Thymus (tissue), 11 donors: Measurements from ENCODE around the gene SLC25A12. TPM values are rescaled to one million over a fixed set of nuclear protein-coding genes. Genes with fewer than 3 reads are reported as not detected.

Experiments
- DNase-seq, 9 donors: peaks; one replicate each; pipeline ENCODE4 v3.0.0-alpha.2; 2013; ENCODE audit warnings: low spot score in 9 of 9, low read depth in 6 of 9, missing footprints in 1 of 9
- H3K27ac ChIP-seq, 2 donors: one replicate each; pipeline ENCODE4 v1.5.1; 2013; ENCODE audit warnings: control low read depth in 1 of 2, low read depth in 1 of 2, low read length in 1 of 2, mild to moderate bottlenecking in 1 of 2, moderate library complexity in 1 of 2
- H3K27me3 ChIP-seq, 2 donors: one replicate each; pipeline ENCODE4 v1.5.1; 2013; ENCODE audit warnings: low read length in 1 of 2; ENCODE audit not compliant: control insufficient read depth in 2 of 2, insufficient read depth in 1 of 2
- H3K36me3 ChIP-seq, 2 donors: one replicate each; pipeline ENCODE4 v1.5.1; 2013; ENCODE audit warnings: low read length in 1 of 2, mild to moderate bottlenecking in 1 of 2, moderate library complexity in 1 of 2; ENCODE audit not compliant: control insufficient read depth in 2 of 2, insufficient read depth in 2 of 2
- H3K4me1 ChIP-seq, 2 donors: one replicate each; pipeline ENCODE4 v1.5.1; 2013; ENCODE audit warnings: low read length in 2 of 2; ENCODE audit not compliant: control insufficient read depth in 2 of 2, insufficient read depth in 2 of 2
- H3K4me3 ChIP-seq, 2 donors: one replicate each; pipeline ENCODE4 v1.5.1; 2013; ENCODE audit warnings: low read length in 2 of 2, control low read depth in 1 of 2, mild to moderate bottlenecking in 1 of 2
- H3K9me3 ChIP-seq, 2 donors: one replicate each; pipeline ENCODE4 v1.5.1; 2013; ENCODE audit warnings: low read length in 1 of 2, mild to moderate bottlenecking in 1 of 2; ENCODE audit not compliant: control insufficient read depth in 2 of 2, insufficient read depth in 1 of 2
- WGBS: extraction: QIAGEN DNeasy Blood & Tissue Kit; methylation state at CpG from one replicate; pipeline ENCODE4 v1.1.7; 2013; 5-methylcytosine and 5-hydroxymethylcytosine counted together
- polyA plus RNA-seq: library from polyadenylated mRNA; stranded (reverse); fragments of 200-250 nt; gene quantifications from one replicate; pipeline ENCODE4 v1.2.3, GENCODE V29; 2013
- total RNA-seq: library from RNA; stranded (reverse); fragments of 120-200 nt; gene quantifications from one replicate; pipeline ENCODE4 v1.2.4, GENCODE V29; 2013
- donor health status: healthy.

SLC25A12 gene
- total and polyA plus RNA-seq, 2 donors: 21.3 to 26.9 TPM

GRCh38 chr2:171807831-171808393 lies 86.1 kb downstream of the SLC25A12 start:
- no peaks in the 10 kb centered on the region for H3K27me3 ChIP-seq
- no peaks in the 10 kb centered on the region for H3K4me1 ChIP-seq
- DNase-seq: no peak
- no peak overlapping the region for H3K4me3 ChIP-seq
- peaks cover 0 to 12% of the 10 kb centered on the region in 2 donors for H3K36me3 ChIP-seq
- no peak overlapping the region for H3K27ac ChIP-seq
- WGBS: 91% methylated on average over 5 of the region's 5 CpGs
- H3K9me3 ChIP-seq: no peaks in the 10 kb centered on the region

GRCh38 chr2:171807119-171807518 lies 86.9 kb downstream of the SLC25A12 start:
- H3K36me3 ChIP-seq: peaks cover 0 to 12% of the 10 kb centered on the region in 2 donors
- no peaks in the 10 kb centered on the region for H3K9me3 ChIP-seq
- H3K27me3 ChIP-seq: no peaks in the 10 kb centered on the region
- H3K27ac ChIP-seq: no peak overlapping the region
- no peak overlapping the region for H3K4me3 ChIP-seq
- DNase-seq: no peak
- WGBS: 53% methylated on average over 3 of the region's 3 CpGs
- H3K4me1 ChIP-seq: no peaks in the 10 kb centered on the region

GRCh38 chr2:171804456-171804855 lies 89.6 kb downstream of the SLC25A12 start:
- Histone ChIP-seq H3K4me3 (no peak overlapping the region), H3K27me3 (no peaks in the 10 kb centered on the region), H3K9me3 (no peaks in the 10 kb centered on the region), H3K27ac (no peak overlapping the region), H3K36me3 (peaks cover 0 to 6% of the 10 kb centered on the region in 2 donors), H3K4me1 (no peaks in the 10 kb centered on the region)
- WGBS: 97% methylated on average over 3 of the region's 3 CpGs
- no peak for DNase-seq

- no peak overlapping the region for H3K27ac ChIP-seq
- 89% methylated on average over 5 of the region's 5 CpGs for WGBS
- H3K36me3 ChIP-seq: peaks cover 0 to 6% of the 10 kb centered on the region in 2 donors
- H3K4me1 ChIP-seq: no peaks in the 10 kb centered on the region
- H3K9me3 ChIP-seq: no peaks in the 10 kb centered on the region
- DNase-seq: no peak
- H3K4me3 ChIP-seq: no peak overlapping the region
- no peaks in the 10 kb centered on the region for H3K27me3 ChIP-seq
Measured at GRCh38 chr2:171803757-171804156, 90.3 kb downstream of the SLC25A12 start.

GRCh38 chr2:171800639-171801038 lies 93.4 kb downstream of the SLC25A12 start:
- no peaks in the 10 kb centered on the region for H3K4me1 ChIP-seq
- H3K27me3 ChIP-seq: no peaks in the 10 kb centered on the region
- no peak for DNase-seq
- peaks cover 0 to 3% of the 10 kb centered on the region in 2 donors for H3K36me3 ChIP-seq
- H3K4me3 ChIP-seq: no peak overlapping the region
- WGBS: 95% methylated on average over 5 of the region's 5 CpGs
- no peaks in the 10 kb centered on the region for H3K9me3 ChIP-seq
- H3K27ac ChIP-seq: no peak overlapping the region

- 66% methylated on average over 6 of the region's 6 CpGs for WGBS
- DNase-seq: no peak
- H3K4me1 ChIP-seq: peaks cover 0 to 12% of the 10 kb centered on the region in 2 donors
Measured at GRCh38 chr2:171798156-171798820, 95.8 kb downstream of the SLC25A12 start.

GRCh38 chr2:171794918-171795317 lies 99.1 kb downstream of the SLC25A12 start:
- H3K27ac ChIP-seq: no peak overlapping the region

More at GRCh38 chr2:171798156-171798820, 95.8 kb downstream of the SLC25A12 start:
- Histone ChIP-seq H3K4me3 (no peak overlapping the region), H3K27ac (no peak overlapping the region), H3K36me3 (peaks cover 0 to 3% of the 10 kb centered on the region in 2 donors), H3K9me3 (no peaks in the 10 kb centered on the region), H3K27me3 (no peaks in the 10 kb centered on the region)

GRCh38 chr2:171793691-171794678 lies 100.1 kb downstream of the SLC25A12 start:
- Histone ChIP-seq H3K36me3 (peaks cover 9 to 20% of the 10 kb centered on the region in 2 donors), H3K27me3 (no peaks in the 10 kb centered on the region), H3K27ac (no peak overlapping the region), H3K4me1 (peaks cover 0 to 12% of the 10 kb centered on the region in 2 donors), H3K4me3 (no peak overlapping the region), H3K9me3 (no peaks in the 10 kb centered on the region)
- peak in 3 of 9 donors; percentile 10 to 46 (median 10) for DNase-seq
- WGBS: 63% methylated on average over 6 of the region's 6 CpGs

More at GRCh38 chr2:171794918-171795317, 99.1 kb downstream of the SLC25A12 start:
- Histone ChIP-seq H3K27me3 (no peaks in the 10 kb centered on the region), H3K4me1 (peaks cover 0 to 12% of the 10 kb centered on the region in 2 donors), H3K9me3 (no peaks in the 10 kb centered on the region), H3K36me3 (peaks cover 9 to 19% of the 10 kb centered on the region in 2 donors), H3K4me3 (no peak overlapping the region)
- WGBS: 76% methylated on average over 4 of the region's 4 CpGs
- no peak for DNase-seq
